ENCODE results near the gene CLIP3.
"Not testable (repeated sequence)": the region's sequence is repeated elsewhere in the genome, so short reads cannot be mapped to it uniquely, and the experiment has no call there.

The CLIP3 gene

DNA sequence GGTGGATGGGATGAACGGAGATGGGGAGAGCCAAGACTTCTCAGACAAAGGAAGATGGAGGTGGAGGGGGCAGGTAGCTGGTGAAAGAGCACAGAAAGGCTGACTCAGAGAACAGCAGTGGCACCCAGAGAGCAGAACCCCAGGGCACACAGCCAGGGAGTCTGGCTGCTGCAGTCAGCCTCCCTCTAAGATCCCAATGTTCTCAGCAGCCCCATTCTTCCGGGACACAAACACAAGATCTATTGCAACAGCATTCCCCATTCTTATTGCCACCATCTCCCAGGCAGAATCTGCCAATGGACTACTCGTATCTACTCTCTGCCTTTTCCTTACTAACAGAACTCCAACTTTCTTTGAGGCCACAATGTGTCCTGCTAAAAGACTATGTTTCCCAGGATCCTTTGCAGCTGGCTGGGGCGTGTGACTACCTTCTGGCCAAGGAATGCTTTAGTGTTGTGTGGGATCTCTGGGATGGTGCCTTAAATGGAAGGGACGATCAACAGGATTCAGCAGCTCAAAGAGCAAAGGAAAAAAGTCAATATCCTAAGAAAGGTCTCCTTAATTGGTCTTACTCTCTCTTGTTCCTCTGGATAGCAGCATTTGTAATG, 13.9 kb upstream of the CLIP3 start:
- DNase-seq: no peak

DNA sequence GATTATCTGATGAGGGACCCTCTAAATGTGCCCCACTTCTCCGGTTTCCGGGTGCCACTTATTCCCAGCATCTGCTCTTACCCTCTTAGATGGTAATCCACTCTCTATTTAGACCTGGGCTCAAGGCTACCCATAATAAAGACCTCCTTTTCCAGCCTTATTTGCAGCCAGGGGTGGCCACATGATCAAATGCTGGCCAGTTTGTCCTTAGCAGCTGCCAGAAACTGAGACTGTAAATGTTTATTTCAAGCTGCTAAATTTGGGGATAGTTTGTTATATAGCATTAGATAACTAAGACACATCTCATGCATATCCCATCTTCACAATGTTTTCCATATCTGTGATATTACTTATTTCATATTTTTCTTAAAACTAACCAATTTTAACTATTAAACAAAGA, 11.3 kb upstream of the CLIP3 start:
- no peak for DNase-seq

DNA sequence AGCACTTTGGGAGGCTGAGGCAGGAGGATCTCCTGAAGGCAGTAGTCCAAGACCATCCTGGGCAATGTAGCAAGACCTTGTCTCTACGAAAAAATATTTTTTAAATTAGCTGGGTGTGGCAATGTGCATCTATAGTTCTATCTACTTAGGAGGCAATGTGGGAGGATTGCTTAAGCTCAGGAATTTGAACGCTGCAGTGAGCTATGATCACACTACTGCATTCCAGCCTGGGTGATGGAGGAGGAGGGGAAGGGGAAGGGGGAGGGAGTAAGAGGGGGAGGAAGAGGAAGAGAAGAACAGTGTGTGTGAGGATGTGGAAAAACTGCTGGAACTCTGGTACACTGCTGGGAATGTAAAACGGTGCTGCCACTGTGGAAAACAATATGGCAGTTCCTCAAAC, 9.2 kb upstream of the CLIP3 start:
- no peak for DNase-seq

DNA sequence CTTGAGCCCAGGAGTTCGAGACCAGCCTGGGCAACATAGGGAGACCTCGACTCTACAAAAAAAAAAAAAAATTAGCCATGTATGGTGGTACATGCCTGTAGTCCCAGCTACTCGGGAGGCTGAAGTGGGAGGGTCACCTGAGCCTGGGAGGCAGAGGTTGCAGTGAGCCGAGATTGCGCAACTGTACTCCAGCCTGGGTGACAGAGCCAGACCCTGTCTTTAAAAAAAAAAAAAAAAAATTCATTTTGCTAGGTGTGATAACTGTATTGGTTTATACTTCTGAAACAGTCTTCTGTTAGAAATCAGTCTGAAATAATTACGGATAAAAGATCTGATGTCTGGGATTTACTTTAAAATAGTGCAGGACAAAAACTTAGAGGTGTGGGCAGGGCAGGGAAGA, 8.4 kb upstream of the CLIP3 start:
- not testable (repeated sequence) for DNase-seq

DNA sequence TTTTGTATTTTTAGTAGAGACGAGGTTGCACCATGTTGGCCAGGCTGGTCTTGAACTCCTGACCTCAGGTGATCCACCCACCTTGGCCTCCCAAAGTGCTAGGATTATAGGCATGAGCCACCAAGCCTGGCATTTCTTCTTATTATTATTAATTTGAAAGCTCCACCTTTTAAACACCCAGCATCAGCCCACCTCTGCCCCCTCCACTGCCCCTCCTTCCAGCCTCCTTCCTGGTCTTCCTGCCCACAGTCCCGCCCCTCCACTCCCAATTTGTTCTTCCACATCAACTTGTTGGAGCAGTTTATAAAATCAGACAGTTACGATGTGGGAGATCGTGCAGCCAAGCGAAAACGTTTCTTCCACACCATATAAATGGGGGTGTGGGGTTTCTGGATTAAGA, 7.8 kb upstream of the CLIP3 start:
- DNase-seq: no peak

DNA sequence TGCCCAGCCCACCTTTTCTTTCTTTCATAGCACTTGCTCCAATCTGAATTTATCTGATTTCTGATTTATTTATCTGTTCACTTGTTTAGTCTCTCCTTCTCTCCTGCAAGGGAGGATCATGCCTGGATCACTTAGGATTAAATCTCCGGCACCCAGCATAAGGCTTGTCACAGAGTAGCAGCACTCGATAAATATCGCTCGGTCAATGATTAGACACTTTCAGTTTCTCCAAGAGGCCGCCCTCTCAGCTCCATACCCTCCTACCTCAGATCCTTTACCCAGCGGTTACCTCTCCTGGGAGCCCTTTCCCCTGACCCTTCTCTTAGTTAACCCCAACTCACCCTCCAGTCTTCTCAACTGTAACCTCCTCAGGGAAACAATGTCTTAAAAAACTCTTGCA, 1.4 kb downstream of the CLIP3 start:
- DNase-seq: no peak

DNA sequence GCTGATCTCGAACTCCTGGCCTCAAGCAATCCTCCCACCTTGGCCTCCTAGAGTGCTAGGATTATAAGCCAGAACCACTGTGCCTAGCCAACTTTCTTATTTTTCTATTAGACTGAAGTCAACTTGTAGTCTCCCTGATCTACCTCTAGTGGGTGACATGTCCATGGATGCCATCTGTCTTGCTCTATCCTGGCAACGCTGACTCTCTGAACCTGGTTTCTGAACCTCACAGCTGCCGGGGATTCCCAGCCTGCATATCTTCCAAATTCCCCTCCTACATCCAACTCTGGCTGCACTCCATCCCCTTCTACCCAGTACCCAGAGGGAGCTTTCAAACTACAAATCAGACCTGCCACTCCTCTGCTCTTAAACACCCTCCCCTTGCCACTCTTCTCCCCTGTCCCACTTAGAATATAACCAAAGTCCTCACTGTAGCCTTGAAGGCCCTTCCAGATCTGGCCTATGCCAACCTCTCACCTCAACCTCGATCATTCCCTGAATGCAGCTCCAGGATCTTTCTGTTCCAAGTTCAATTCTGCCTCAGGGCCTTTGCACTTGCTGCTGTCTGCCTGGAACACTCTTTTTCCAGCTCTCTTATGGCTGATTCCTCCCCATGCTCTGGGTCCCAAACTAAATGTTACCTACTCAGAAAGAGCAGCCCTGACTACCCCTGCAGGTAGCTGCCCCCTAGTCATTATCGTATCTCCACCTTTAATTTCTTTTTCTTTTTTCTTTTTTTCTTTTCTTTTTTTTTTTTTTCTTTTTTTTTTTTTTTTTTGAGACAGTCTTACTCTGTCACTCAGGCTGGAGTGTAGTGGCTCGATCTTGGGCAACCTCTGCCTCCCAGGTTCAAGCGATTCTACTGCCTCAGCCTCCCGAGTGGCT, 2.2 kb downstream of the CLIP3 start:
- no peak for DNase-seq

DNA sequence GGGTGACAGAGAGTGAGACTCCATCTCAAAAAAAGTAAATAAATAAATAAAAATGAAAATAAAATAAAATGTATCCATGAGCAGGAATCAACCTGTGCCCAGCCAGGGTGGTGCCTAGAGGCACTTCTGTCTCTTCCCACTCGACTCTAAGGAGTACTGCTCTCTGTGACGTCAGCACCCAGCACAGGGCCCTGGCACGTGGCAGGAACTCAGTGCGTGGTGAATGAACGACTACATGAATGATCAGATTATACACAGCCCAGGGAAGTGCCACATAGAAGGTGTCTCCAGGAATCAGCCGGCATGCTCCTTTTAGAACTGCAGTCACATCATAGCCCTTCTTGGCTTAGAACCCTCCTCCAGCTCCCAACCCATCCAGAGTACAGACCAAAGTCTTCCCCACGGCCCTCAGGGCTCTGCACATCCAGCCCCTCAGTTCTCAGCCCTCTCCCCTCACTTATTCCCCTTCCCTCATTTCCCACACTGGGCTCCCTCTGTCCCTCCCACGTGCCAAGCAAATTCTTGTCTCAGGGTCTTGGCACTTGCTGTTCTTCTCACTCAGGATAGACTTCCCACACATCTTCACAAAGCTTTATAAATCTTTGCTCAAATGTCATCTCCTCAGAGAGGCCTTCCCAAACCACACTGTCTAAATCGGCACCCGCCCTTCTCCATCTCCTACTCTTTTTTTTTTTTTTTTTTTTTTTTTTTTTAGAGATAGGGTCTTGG, 4.2 kb downstream of the CLIP3 start:
- DNase-seq: no peak

DNA sequence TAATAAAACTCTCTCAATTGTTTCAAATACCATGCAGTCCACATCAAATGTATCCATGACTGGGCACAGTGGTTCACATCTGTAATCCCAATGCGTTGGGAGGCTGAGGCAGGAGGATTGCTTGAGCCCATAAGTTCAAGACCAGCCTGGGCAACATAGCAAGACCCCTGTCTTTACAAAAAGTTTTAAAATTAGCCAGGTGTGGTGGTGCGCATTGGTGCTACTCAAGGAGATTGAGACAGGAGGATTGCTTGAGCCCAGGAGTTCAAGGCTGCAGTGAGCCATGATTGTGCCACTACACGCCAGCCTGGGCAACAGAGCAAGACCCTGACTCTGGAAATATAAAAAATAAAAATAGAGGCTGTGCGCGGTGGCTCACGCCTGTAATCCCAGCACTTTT, 5.0 kb downstream of the CLIP3 start:
- no peak for DNase-seq

DNA sequence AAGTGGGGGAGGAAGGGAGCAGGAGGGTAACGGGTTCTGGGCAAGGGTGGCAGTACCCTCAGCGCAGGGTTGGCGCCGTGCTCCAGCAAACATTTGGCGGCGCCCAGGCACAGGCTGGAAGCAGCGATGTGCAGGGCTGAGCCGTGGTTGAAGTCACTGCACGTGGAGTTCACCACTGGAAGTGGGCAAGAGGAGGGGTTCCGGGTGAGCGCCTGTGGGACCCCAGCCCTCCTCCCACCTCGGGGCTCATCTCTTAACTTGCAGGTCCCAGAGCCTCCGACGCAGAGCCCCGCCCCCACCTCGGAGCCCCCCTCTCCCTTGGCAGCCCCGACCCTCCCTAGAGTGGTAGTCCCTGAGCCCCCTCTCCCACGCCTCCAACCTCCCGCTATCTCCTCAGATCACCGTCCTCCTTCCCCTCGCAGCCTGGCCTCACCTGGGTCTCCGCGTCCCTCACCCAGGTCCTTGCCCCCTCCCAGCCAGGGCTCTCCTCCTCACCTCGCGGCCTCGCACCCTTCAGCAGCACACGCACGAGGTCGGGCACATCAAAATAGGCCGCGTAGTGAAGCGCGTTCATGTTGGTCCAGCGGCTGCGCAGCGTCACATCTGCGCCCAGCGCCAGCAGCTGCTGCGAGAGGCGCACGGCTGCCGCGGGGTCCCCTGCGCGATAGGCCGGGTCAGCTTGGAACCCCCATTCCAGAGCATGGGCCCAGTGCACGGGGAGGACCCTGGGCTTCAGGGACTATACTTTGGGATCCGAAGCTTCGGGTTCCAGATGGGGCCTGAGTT, 6.4 kb downstream of the CLIP3 start:
- DNase-seq: no peak

DNA sequence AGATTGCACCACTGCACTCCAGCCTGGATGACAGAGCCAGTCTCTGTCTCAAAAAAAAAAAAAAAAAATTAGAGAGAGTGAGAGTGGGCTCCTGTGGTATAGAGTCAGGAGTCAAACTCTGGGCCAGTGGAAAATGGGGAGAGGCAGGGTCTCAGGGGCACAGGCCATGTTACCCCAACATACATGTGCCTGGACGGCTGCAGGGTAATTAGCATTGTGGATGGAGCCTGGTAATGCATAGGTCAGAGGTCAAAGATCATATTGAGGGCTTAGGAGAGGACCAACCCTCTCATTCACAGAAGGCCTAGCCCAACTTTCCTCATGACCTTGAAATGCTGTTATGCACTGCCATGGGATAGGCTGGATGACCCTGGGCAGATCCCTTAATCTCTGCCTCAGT, 7.1 kb downstream of the CLIP3 start:
- no peak for DNase-seq

DNA sequence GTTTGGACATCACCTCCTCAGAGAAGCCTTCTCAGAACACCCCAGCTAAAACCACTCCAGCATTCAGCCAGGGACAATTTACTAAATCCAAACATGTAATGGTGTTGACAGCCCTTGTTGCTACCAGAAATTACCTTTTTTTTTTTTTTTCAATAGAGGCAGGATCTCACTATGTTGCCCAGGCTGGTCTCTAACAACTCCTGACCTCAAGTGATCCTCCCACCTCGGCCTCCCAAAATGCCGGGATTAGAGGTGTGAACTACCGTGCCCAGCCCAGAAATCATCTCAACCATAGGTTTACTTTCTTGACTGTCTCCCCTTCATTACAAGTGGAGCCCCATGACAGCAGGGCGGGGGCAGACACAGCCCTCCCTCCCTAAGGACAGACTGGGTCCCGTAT, 9.2 kb downstream of the CLIP3 start:
- no peak for DNase-seq

DNA sequence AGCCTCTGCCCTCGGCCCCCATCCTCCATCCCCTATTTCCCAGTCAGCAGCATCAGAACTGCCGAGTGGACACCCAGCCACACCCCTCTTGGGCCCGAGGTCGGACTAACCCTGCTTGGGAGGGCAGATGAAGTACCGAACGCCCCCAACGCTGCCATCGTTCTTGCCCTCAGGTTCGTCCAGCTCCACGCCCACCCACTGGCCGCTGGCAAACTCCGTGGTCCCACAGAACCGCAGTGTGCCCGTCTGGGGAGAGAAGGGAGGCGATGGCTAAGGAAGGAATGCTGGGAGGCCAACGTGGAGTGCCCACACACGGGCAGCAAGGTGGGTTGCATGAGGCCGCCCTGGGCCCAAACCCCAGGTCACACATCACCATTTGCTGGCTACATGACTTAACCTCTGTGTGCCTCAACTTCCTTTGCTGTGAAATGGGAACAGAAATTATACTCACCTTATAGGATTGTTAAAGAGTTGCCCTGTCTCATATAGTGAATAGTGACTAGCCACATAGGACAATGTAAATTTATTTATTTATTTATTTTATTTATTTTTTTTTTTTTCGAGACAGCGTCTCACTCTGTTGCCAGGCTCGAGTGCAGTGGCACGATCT, 13.5 kb downstream of the CLIP3 start:
- DNase-seq: no peak

DNA sequence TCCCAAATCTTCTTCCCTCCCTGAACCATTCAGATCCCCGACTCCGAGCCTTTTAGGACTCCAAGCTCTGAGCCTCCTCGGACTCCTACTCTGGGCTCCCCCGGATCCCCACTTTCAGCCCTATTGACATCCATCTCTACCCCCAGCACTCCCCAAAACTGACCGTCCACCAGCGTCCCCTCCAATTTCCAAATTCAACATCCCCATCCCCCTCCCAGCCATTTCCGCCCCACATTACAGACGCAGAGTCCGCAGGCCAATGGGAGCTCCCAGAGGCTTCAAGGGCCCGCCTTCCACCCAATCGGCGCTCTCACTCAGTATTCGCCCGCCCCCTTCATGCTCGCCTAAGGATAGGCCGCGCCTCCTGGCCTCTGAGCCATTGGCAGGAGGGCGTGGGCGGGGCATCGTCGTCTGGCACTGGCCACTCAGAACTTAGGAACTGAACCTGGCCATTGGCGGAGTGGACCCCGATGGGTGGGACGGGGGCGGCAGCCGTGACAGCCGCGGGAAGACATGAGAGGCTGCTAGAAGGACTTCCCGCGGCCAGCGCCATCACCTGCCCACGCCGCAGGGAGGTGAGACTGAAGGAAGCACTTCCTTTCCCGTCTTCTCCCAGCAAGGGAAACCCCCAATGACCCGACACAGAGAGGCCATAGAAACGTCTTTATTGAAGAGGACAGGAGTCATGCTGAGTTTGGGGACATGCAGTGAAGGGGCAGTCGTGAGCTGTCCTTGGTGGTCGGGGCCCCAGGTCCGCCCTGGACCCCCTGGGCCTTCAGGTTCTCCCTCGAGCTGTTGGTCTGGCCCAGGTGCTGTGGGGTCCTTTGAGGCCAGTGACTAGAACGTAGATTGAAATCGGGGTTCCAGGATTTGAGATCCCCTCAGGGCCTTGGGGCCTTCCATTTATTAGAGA, 18.4 kb downstream of the CLIP3 start, which contains the start of gene ALKBH6:
Gene ALKBH6, minus strand, starts transcription at position 202 of the 913 bp plus-strand sequence. CDS start 816 bp downstream, outside the sequence.
- DNase-seq: peak; percentile 99

DNA sequence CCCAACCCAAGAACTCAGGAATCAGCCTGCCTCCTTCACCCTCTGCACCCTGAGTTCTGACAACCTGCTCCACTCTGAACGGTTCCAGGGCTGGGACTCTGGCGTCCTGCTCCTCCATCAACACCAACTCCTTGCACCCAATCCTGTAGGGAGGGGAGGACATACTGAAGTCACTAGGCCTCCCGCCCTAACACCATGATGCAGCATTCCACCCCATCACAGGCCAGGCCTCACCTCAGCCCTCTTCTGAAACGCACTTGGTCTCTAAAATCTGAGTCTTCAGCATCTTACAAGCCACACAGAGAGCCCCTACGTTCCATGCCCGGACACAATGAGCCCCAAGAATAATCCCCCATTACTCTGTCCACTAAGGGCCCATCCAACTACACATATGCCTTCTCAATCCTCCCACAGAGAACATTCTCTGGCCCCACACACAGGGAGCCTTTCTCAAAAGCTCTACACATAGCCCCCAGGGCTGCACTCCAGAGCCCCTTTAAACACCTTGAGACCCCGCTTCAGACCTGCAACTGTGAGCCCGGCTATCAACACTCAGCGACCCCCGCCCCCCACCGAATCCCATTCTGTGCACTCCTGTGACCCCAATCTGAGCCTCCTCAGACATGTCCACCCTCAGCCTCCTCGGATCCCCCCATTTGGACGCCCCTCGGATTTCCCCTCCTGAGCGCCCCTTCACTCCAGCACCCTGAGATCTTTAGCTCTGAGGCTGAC, 19.2 kb downstream of the CLIP3 start:
- DNase-seq: no peak

DNA sequence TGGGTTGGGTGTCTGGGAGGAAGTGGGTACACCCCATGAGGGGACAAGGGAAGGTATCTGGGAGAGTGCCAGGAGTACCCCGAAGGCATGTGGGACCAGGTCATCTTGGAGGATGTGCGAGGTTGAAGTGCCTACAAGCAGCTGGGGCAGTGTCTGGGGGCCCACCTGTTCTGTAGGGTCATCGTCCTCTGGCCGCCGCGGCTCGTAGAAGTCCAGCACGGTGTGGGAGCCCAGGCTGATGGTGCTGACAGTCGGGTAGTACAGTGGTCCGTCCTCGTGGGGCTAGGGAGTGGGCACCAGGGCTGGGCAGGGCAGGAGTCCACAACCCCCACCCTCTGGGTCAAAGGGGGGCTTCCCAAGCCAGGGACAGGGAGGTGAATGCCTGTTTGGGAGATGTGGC, 22.3 kb downstream of the CLIP3 start:
- no peak for DNase-seq

DNA sequence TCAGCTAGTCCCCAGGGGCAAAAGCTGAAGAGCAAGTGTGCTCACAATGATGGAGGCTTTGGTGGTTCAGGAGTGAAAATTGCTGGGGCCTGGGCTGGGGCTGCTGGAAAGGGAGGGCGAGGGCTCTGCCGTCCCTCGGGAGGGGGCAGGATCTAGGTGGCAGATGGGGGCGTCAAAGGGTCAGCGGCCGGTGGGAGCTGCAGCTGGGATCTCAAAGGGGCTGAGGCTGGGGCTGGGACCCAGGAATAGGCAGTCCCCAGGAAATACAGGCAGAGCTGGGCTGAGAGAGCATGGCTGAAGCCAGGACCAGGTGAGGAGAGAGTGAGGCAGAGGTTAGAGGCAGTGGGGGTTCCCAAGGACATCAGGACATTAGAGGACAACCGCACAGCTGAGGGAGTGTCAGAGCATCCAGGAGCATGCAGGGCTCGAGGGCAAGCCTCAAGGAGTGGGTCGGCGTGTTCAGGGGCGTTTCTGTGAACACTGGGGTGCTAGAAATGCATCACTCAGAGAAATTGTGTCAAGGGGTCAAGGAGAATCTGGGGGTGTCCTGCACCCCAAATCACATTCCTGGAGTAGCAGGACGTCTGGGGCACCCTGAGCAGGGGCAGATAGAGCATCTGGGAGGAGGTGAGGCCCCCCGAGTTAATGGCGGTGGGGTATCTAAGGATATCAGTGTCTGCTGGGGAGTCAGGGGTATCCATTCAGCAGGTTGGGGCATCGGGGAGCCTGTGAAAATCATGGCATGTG, 22.9 kb downstream of the CLIP3 start:
- DNase-seq: no peak

DNA sequence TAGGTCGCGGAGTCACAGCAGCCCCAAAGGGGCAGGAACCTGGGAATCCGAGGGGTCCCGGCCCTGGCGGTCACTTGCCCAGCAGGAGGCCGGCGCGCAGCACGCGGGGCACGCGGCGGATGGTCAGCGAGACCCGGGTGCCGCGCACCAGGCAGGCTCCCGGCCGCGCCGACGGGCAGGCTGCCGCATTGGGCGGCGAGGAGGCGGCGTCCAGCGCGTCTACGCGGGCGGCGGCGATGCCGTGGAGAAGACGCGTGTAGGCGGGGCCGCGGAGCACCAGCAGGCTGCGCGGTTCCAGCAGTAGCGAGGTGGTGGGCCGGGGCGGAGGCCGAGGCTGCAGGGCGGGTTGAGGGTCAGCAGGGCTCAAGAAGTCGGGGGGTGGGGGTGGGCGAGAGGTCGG, 23.5 kb downstream of the CLIP3 start:
- DNase-seq: peak; percentile 25

DNA sequence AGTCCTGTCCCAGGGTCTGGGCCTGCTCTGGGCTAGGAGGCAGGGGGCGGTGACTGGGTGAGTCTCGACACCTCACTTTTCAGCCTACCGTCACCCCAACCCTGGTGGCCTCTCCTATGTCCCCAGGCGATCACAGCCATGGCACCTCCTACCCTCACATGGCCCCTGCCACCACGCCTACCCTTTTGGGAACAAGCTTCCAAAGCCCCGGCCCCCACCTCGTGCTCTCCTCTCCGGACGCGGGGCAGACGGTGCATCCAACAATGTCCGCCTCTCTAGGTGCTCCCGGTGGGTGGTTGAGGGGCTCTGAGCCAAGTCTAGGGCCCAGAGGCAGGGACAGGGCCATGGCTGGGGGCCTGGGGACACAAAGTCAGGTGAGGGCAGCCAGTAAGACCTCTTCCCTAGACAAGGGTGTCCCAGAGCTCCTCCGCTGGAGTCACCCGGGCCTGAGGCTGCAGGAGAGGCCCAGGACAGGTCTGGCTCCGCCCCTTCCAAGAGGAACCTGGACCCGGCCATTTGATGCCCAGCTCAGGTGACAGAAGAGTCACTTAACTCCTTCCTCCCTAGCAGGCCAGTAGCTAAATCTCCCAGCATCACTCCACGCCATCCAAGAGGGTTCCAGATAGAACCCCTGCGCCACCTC, 24.2 kb downstream of the CLIP3 start, which contains the start of gene SYNE4:
Gene SYNE4, minus strand, starts transcription at position 478 of the 643 bp plus-strand sequence. Its CDS starts 132 bp downstream, at position 346.
- no peak for DNase-seq

All from NCI-H748 treated with DMSO at 0.1 percent for 48 hours (cell line).